ENCODE results near the gene NIFK.

DNA sequence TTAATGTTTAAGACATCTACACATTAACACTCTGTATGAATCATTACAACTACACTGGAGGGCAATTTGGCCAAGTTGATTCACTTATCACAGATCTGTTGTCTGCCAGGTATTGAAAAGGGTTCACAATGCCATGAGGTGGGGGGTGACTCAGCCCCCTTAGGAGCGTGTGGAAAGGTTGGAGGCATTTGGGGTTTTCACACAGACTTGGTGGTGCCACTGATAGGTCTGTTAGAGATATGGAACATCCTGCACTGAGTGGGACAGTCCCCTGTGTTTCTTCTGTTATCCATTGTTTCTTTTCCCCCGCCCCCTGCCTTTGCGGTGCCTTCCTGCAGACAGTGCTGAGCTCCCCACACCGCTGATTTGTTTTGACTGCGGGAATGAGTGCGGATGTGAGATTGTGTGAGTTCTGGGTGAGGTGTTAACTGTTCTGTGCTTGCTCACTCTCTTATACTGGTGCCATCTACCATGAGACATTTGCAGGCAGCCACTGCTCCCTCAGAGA, 9.4 kb upstream of the NIFK start:
- TF ChIP-seq CTCF (IDR thresholded peaks at IDR 0.05) (no peak), POLR2A (IDR thresholded peaks at IDR 0.05) (no peak), POLR2AphosphoS5 (IDR thresholded peaks at IDR 0.05) (no peak)

All from suprapubic skin (tissue), 4 donors.